GM18951 (cell line): ENCODE measurements around the gene SPATA6.
"Not testable (repeated sequence)": the region's sequence is repeated elsewhere in the genome, so short reads cannot be mapped to it uniquely, and the experiment has no call there.

ENCODE experiments used
- POLR2A ChIP-seq: IDR thresholded peaks from 4 replicates; pipeline ENCODE4 v1.6.1; 2011; ENCODE audit warnings: mild to moderate bottlenecking; ENCODE audit not compliant: insufficient read length, insufficient read depth; ENCODE audit errors: extremely low read depth
- in situ Hi-C: fragments of 300-500 bp; cut with MboI; formaldehyde crosslinking; loops from one replicate; pipeline ENCODE4 v1.12.0; 2022; ENCODE audit warnings: low sequenced_read_pairs, mixed read lengths, inconsistent platforms; ENCODE audit not compliant: unreplicated experiment

SPATA6 gene

GRCh38 chr1:48439380-48439779 lies 32.6 kb downstream of the SPATA6 start:
- TF ChIP-seq POLR2A: no peak
- in situ Hi-C loops: no loop called here

- in situ Hi-C loops: not testable (repeated sequence)
Measured at GRCh38 chr1:48437379-48437778, 34.6 kb downstream of the SPATA6 start.

- in situ Hi-C loops: not testable (repeated sequence)
Measured at GRCh38 chr1:48435312-48436002, 36.5 kb downstream of the SPATA6 start.

GRCh38 chr1:48430832-48431231 lies 41.2 kb downstream of the SPATA6 start:
- no peak for TF ChIP-seq POLR2A
- in situ Hi-C loops: no loop called here

GRCh38 chr1:48422009-48422408 lies 50.0 kb downstream of the SPATA6 start:
- TF ChIP-seq POLR2A: no peak
- in situ Hi-C loops: no loop called here

GRCh38 chr1:48418742-48419141 lies 53.3 kb downstream of the SPATA6 start:
- in situ Hi-C loops: no loop called here
- no peak for TF ChIP-seq POLR2A

GRCh38 chr1:48415050-48415449 lies 57.0 kb downstream of the SPATA6 start:
- in situ Hi-C loops: no loop called here
- no peak for TF ChIP-seq POLR2A

GRCh38 chr1:48414264-48414663 lies 57.7 kb downstream of the SPATA6 start:
- in situ Hi-C loops: no loop called here
- TF ChIP-seq POLR2A: no peak

- TF ChIP-seq POLR2A: no peak
- in situ Hi-C loops: no loop called here
Measured at GRCh38 chr1:48405940-48406339, 66.1 kb downstream of the SPATA6 start.

GRCh38 chr1:48405400-48405799 lies 66.6 kb downstream of the SPATA6 start:
- TF ChIP-seq POLR2A: no peak
- in situ Hi-C loops: no loop called here

- no peak for TF ChIP-seq POLR2A
- in situ Hi-C loops: no loop called here
Measured at GRCh38 chr1:48402599-48402998, 69.4 kb downstream of the SPATA6 start.

- no peak for TF ChIP-seq POLR2A
- in situ Hi-C loops: no loop called here
Measured at GRCh38 chr1:48396208-48396607, 75.8 kb downstream of the SPATA6 start.

GRCh38 chr1:48391926-48392325 lies 80.1 kb downstream of the SPATA6 start:
- in situ Hi-C loops: no loop called here
- TF ChIP-seq POLR2A: no peak

- no peak for TF ChIP-seq POLR2A
- in situ Hi-C loops: no loop called here
Measured at GRCh38 chr1:48387409-48387808, 84.6 kb downstream of the SPATA6 start.

GRCh38 chr1:48374785-48375184 lies 97.2 kb downstream of the SPATA6 start:
- TF ChIP-seq POLR2A: no peak
- in situ Hi-C loops: no loop called here

GRCh38 chr1:48371598-48371997 lies 100.4 kb downstream of the SPATA6 start:
- TF ChIP-seq POLR2A: no peak
- in situ Hi-C loops: no loop called here
